ENCODE data around the gene PTPRA. TPM values are rescaled to one million over a fixed set of nuclear protein-coding genes. Genes with fewer than 3 reads are reported as not detected.
A peak's percentile ranks its signal among the peaks of the same experiment; 100 is the strongest.

The PTPRA gene
- total and polyA plus RNA-seq, 2 of the 4 experiments (the other 2 are of a cell fraction) = 35.0 to 50.0 TPM

GRCh38 chr20:2840967-2841531 is 32.2 kb upstream of the PTPRA start:
- Histone ChIP-seq H2BK5ac (ENCODE audit: low read depth, low read length, poor library complexity, severe bottlenecking) (peak overlapping the region; percentile 63), H3K14ac (replicated peaks; ENCODE audit: low read depth, low read length) (peak overlapping the region; percentile 91), H3K4me1 (ENCODE audit: control insufficient read depth, insufficient read depth, low read length) (peaks cover 8% of the 10 kb centered on the region), H3K56ac (ENCODE audit: extremely low read depth, insufficient read depth, low read length) (peak overlapping the region; percentile 90), H2BK120ac (ENCODE audit: low read depth, low read length) (peak overlapping the region; percentile 21; the same call in 1 of the 2 replicates), H3K4me2 (ENCODE audit: low read depth, low read length) (peak overlapping the region; percentile 100), H4K5ac (ENCODE audit: low read depth, low read length) (peak overlapping the region; percentile 96), H4K91ac (ENCODE audit: insufficient read depth, low read depth, low read length) (peak overlapping the region; percentile 58; the same call in 1 of the 2 replicates), H2AK9ac (replicated peaks; ENCODE audit: low read depth, low read length, poor library complexity) (peak overlapping the region; percentile 89), H3K27ac (ENCODE audit: insufficient read depth, low read length) (peak overlapping the region; percentile 91), H3K9me3 (ENCODE audit: control insufficient read depth, insufficient read depth, low read length) (no peaks in the 10 kb centered on the region), H3K9ac (ENCODE audit: low read depth, low read length) (peak overlapping the region; percentile 99), H3K79me1 (ENCODE audit: low read depth in 1 of 2, low read length in 2 of 2) (peaks cover 37 to 57% of the 10 kb centered on the region in 2 experiments), H2AK5ac (ENCODE audit: low read depth, low read length) (peak overlapping the region; percentile 63), H3K9me1 (ENCODE audit: insufficient read depth, low read length) (peaks cover 23% of the 10 kb centered on the region), H2BK15ac (ENCODE audit: low read depth, low read length) (peak overlapping the region; percentile 18; the same call in 1 of the 3 replicates), H2BK20ac (ENCODE audit: low read depth, low read length) (no peak overlapping the region), H2AFZ (replicated peaks; ENCODE audit: low read length, poor library complexity) (peak overlapping the region; percentile 96), H4K8ac (ENCODE audit: low read depth in 2 of 2, low read length in 2 of 2) (peak overlapping the region; percentile 78 to 81), H3K18ac (ENCODE audit: low read depth, low read length) (peak overlapping the region; percentile 85), H4K20me1 (ENCODE audit: insufficient read depth, low read length) (no peaks in the 10 kb centered on the region), H3K36me3 (ENCODE audit: control insufficient read depth, insufficient read depth, low read length) (peaks cover 20% of the 10 kb centered on the region), H3K23ac (ENCODE audit: low read depth, low read length) (peak overlapping the region; percentile 85), H3K27me3 (ENCODE audit: control insufficient read depth, insufficient read depth, low read length) (no peaks in the 10 kb centered on the region), H3K4me3 (ENCODE audit: insufficient read depth, low read depth, low read length) (peak overlapping the region; percentile 92), H3K4ac (ENCODE audit: low read depth, low read length) (peak overlapping the region; percentile 77)
- dilution Hi-C loops (cut with HindIII; ENCODE audit: low sequenced_read_pairs, unreplicated experiment) = no loop called here
- in situ Hi-C loops (cut with MboI; ENCODE audit: low sequenced_read_pairs) = loop anchor here (25.0 kb wide), 1 partner anchor 329 kb away; the partner anchor contains the start of gene ZNF343
- peak; percentile 72 for DNase-seq
- TF ChIP-seq RFX5 (IDR thresholded peaks at IDR 0.05; ENCODE audit: low read depth, low read length) (no peak), SMC3 (IDR thresholded peaks at IDR 0.05; ENCODE audit: low read depth, low read length) (no peak), ELK1 (IDR thresholded peaks at IDR 0.05; ENCODE audit: borderline replicate concordance, low read depth, low read length) (no peak), USF2 (IDR thresholded peaks at IDR 0.05; ENCODE audit: low read depth, low read length) (0 out of 2 replicates have a peak, but pooled peaks have one; percentile 1), RAD21 (IDR thresholded peaks at IDR 0.05; ENCODE audit: low read length) (no peak), MXI1 (IDR thresholded peaks at IDR 0.05; ENCODE audit: borderline replicate concordance, low read depth, low read length) (peak; percentile 44; the same call in 1 of the 2 replicates), MAZ (IDR thresholded peaks at IDR 0.05; ENCODE audit: borderline replicate concordance, low read depth, low read length) (peak; percentile 58; the same call in 1 of the 2 replicates), POLR2A (IDR thresholded peaks at IDR 0.05; ENCODE audit: low read depth, low read length) (no peak)
- ChIA-PET POLR2A (ENCODE audit: unreplicated experiment) (no interaction called here), CTCF (interaction anchor here (0.6 kb wide), 1 partner anchor 117 kb away, joined by 3 read pairs; no protein-coding TSS in a partner anchor)
- ATAC-seq (ENCODE audit: low read depth) = peak; percentile 86
- WGBS, 2 experiments (ENCODE audit: extremely low coverage in 2 of 2, insufficient read length in 1 of 2) = 6% methylated on average over 24 of the region's 33 CpGs; no CpG with 5 or more reads in 1 of the 2 experiments
- intact Hi-C loops (cut with micrococcal nuclease) = loop anchor here (2.0 kb wide), 1 partner anchor 40 kb away; the partner anchor contains the start of gene CPXM1
- BruUV-seq (replicated peaks) = no TSS peak

All from IMR-90 (cell line).